Activated gamma-delta T cell treated with anti-CD3 and anti-CD28 coated beads, Interleukin-2, amount 50 U/mL, for 16 hours (primary cell): Measurements from ENCODE around the gene GSTA3.
A peak's percentile ranks its signal among the peaks of the same experiment; 100 is the strongest.
"Not testable (repeated sequence)": the region's sequence is repeated elsewhere in the genome, so short reads cannot be mapped to it uniquely, and the experiment has no call there.

ENCODE experiments used
- DNase-seq: peaks from one replicate; pipeline ENCODE4 v3.0.0-alpha.2; 2020; ENCODE audit warnings: low read depth

The GSTA3 gene

DNA sequence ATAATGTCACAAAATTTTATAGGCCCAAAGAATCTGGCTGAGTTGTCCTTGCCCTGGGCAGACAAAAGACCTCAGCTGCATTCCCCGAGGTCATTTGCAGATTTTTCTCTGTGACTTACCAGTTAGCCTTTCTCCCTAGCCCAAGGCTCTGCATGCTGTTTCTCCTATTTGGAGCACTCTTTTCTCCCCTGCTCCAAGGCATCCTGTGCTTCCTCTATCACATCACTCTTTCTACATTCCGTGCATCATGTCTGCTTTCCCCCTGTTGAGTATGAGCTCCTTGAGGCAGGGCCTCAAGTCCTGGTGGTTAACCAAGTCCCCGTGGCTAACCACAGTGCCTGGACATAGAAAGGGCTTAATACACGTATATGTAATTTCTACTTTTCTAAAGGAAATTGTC, 593 bp upstream of the GSTA3 start:
- no peak for DNase-seq

DNA sequence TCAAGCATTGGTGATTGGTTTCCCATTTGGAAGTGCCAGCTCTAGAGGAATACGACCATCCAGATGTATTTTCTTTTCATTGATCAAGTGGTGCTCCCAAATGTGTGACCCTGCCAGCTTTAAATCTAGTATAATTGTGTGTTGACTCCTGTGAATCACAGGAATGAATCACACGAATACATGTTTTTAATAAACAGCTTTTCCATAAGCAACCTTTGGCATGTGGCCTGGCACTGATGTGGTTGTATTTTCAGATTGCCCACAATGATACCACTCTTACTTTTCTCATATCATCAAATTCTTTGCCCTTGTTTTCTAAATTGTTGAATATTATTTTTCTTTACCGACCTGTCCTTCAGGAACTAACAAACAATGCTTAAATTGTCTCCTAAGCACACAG, 367 bp downstream of the GSTA3 start:
- DNase-seq: no peak

DNA sequence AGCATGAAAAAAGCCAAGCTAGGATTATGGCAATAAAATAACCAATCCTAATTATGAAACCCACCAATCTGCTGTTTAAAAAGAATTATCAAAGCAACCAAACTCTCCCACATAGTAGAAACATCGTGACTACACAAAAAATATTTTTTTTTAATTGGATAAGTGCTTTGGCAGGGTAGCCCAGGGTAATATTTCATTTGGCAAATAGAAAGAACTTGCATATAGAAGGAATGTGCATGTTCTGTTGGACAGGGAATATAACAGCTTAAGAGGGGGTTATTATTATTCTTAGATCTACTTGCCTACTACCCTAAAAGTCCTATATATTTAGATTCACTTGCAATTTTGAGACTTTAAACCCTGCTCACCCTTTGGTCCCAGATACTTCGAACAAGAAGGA, 972 bp downstream of the GSTA3 start:
- DNase-seq: no peak

DNA sequence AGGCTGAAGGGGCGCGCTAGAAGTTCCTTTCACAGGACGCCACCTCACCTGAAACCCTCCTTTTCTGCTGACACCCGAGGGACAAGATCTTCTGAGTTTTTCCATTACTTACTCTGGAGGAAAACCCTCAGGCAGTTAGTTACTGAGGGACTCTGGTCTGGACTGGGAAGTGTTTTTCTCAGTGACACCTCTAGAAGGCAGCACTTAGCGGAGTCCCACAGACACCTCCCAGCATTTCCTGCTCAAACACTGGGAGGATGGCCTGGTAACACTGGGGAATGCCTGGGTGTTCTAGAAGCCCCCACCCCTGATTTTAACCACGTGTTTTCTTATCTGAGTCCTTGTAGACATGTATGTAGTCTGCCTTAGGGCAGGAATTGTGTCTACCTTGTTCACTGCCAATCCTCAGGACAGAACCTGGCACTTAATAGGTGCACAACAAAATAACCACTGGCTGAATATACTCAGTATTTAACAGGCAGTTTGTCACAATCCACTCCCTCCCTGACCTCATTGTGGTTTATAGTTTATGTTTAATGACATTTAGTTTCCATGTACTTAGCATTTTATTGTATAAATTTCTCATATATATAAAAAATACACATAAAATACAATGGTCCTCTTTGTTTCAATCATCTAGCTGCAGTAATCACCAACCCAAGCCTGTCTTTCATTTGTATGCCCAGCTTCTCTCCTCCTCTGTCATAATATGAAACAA, 4.8 kb downstream of the GSTA3 start:
- no peak for DNase-seq

DNA sequence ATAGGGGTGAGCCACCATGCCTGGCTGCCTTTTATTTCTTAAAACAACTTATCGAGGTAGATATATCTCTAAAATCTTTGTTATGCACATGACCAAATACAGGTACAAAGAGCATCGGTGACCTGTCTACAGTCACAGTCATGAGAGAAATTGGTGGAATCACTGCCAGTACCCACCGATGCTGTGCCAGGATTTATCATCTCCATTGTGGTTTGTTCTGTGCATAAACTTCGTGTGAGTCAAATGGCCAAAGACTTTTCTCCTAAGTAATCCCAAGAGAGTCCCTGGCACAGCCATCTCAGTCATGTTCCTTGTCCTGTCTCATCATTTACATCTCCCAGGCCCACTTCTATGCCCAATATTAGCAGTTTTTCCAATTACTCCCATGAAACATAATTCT, 9.0 kb downstream of the GSTA3 start:
- no peak for DNase-seq

DNA sequence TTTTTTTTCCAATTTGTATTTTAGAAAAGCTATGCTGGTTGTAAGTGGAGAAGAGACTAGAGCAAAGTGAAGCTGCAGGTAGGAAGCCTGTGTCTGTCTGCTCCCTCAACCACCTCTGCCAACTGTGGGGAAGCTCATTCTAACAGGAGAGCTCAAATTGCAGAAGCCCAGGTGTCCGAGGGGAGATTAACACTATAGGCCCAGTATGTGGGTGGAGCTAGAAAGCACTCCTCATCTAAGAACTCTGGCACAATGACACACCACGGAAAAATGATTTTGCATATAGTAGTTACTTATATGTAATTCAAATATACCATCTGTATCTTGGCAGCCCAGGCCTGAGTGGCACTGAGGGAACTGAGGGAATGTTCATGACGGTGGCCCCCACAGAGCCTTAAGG, 13.7 kb downstream of the GSTA3 start:
- DNase-seq: not testable (repeated sequence)

DNA sequence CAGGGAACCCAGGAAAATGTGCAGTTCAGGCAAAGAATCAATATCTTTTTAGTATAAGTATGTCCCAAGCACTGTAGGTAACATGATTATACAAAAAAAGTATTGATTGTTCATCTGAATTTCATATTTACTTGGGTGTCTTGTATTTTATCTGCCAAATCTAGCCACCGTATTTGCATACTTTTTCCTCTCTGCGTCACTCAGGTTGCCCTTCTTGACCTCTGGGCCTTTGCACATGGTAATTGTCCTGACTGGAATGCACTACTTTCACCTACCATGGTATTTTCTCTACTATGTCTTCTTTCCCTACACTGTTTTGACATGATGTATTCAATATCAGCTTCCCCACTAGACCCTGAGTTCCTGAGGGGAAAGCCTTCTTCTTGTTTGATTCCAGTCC, 15.2 kb downstream of the GSTA3 start:
- no peak for DNase-seq

DNA sequence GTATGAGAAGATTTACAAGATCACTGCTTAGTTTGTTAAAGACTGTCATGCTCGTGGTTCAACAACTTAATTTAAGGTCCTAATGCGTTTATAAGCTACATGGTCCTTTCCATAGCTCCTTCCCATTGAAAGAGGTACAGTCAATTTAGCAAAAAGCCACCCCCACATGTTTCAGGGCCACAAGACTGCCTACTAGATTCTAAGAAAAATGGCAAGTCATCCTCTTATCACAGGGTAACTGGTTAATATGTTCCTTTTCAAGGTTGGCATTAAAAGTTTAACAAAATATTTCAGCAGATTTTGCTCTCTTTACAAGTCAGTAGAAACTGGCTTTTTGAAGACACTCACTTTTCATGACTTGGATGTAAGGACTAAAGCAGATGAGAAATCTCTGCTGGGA, 15.7 kb downstream of the GSTA3 start:
- DNase-seq: no peak

DNA sequence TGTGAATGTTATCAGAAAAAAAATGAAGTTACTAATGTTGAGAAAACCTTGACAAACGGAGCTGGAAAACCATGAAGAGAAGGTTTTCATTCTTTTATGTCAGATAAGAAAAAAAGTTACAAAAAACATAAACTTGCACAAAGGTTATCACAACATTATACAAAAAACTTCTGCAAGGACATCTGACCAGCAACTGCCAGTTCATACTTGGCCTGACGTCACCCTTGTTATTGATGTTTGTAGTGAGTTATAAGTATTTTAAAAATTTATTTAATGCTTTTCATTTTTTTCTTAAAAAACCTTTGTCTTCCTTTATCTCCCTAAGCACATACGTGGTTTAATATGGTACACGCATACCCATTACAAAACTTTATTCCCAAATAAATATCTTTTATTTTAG, 16.3 kb downstream of the GSTA3 start:
- no peak for DNase-seq

DNA sequence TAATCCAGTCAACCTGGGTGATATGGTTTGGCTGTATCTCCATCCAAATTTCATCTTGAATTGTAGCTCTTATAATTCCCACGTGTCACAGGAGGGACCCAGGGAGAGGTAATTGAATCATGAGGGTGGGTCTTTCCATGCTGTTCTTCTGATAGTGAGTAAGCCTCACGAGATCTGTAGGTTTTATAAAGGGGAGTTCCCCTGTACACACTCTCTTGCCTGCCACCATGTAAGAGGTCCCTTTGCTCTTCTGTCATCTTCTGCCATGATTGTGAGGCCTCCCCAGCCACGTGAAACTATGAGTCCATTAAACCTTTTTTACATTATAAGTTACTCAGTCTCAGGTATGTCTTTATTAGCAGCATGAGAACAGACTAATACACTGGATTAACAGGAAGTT, 19.5 kb downstream of the GSTA3 start:
- no peak for DNase-seq

DNA sequence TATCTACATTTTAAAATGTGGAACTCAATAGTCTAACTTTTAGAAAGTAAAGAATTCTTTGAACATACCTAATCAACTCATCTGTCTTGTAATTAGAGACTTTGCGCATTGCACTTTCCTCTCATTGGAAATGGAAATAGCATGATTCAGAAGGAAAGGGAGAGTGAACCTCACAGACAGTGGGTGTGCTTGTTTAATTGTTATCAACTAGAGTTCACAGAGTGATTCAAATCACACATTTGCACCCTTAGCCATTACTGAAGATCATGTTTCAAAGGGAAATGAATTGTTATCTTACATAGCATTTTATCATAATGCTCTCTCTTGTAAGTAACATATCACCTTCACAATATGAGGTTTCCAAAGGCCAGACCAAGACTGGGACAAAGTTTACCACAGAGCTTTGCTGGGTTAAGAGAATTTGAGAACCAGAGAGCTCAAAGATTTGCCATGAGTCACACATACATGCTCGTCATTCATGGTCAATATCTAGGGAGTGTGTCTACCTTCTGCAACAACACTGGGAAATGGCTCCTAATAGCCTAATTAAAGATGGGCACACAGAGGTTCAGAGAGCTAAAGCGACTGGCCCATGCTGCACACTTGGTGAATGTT, 21.5 kb downstream of the GSTA3 start:
- no peak for DNase-seq

DNA sequence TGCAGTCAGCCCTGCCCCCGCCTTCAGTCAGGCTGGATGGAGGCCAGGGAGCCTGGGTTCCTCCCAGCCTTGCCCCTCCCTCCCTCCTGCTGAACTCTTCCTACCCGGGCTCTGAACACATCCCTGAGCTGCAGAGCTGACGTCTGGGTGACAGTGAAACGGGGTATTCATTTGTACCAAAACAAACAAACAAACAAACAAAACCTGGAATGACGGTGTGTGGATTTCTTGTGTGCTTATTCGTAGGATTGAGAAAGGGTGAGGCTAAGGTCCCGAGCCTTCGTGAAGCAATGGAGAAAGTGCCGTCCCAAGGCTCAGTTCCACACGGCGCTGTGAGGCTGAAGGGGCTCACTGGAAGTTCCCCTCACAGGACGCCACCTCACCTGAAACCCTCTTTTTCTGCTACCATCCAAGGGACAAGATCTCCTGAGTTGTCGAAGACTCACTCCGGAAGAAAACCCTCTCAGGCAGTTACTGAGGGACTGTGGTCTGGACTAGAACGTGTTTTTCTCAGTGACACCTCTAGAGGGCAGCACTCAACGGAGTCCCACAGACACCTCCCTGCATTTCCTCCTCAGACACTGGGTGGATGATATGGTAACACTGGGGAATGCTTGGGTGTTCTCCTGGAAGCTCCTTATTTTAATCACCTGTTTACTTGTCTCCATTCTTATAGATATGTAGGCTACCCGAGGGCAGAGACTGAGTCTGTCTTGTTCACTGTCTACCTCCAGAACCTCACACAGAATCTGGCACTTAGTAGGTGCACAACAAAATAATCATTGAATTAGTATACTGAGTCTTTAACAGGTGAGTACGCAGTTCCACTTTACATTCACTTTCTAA, 27.3 kb downstream of the GSTA3 start:
- peak; percentile 56 for DNase-seq

DNA sequence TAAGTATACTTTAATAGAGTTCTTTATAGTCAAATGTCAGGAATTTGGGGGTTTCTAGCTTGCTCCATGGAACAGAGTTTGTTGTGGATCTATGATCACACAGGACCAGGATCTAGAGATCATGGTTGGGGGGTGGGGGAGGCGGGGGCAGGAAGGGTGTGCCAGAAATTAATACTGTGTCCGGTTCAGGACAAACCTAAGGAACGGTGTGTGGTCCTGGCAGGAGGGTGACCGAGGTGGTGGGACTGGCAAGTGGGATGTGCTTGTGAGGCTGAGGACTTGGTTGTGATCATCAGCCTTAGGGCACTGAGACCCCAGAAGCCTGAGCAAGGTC, 27.9 kb downstream of the GSTA3 start:
- DNase-seq: no peak

DNA sequence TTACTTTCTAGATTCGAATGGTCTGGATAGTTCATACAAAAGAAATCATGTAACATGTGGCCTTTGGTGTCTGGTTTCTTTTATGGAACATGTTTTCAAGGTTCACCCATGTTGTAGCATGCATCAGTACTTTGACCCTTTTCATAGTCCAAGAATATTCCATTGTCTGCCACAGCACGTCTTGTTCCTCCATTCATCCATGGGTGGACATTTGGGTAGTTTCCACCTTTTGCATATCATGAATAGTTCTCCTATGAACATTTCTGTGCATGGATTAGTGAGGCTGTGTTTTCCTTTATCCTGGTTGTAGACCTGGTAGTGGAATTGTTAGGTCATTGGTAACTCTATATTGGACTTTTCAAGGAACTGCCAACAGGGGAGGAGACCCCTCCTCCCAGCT, 31.7 kb downstream of the GSTA3 start:
- no peak for DNase-seq

DNA sequence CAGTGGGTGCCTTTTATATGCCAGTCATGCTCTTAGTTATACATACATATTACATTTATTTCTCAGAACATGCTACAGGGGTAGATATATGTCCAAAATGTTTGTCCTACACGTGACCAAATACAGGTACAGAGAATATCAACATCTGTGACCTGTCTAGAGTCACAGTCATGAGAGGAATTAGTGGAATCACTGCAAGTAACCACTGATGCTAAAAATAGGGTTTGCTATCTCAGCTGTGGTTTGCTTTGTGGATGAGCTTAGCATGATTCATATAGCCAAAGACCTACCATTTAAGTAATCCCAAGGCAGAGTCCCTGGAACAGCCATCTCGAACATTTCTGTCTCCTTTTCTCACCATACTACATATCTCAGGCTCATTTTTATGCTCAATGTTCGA, 32.3 kb downstream of the GSTA3 start:
- no peak for DNase-seq

DNA sequence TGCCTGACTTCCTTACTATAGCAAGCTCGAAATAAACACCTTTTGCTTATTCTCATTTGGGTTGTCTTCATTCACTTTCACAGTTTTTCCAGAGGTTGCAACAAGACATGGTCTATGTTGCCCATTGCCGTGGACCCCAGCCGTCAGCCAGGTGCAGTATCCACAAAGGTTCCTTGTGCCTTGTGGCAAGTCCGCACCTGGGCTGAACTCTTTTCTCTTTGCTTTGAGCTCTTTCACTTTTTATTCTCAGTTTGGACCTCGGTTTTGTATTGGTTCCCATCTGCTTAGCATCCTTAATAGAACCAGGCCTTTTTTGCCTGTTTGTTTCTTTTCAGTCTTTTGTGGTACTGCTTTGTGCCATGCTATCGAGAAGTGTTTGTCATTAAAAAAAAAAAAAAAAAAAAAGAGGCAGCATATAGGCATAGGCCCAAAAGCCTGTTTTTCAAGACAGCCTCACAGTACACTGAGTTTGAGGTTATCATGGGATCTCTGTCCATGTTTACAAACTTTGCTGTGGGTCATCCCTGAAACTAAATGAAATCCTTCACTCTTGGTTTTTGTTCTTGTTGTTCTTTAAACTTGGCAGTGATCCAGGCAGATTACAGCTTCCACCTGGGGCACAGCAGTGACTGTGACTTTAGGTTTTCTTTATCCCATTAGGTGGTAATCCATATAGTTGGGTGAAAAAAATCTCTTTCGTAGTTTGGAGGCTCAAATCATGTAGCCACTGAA, 33.3 kb downstream of the GSTA3 start:
- DNase-seq: no peak

DNA sequence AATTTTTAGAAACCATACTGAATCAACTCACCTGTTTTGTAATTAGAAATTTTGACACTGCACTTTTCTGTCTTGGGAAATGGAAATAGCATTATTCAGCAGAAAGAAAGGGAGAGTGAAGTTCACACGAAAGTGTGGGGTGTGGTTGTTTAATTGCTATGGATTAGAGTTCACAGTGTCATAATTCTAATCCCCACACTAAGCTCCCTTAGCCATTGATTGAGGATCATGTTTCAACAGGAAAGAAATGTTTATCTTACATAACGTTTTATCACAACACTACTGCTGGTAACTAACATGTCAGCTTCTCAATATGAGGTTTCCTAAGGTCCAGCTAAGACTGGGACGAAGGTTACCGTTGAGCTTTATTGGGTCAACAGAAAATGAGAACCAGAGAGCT, 37.5 kb downstream of the GSTA3 start:
- no peak for DNase-seq

DNA sequence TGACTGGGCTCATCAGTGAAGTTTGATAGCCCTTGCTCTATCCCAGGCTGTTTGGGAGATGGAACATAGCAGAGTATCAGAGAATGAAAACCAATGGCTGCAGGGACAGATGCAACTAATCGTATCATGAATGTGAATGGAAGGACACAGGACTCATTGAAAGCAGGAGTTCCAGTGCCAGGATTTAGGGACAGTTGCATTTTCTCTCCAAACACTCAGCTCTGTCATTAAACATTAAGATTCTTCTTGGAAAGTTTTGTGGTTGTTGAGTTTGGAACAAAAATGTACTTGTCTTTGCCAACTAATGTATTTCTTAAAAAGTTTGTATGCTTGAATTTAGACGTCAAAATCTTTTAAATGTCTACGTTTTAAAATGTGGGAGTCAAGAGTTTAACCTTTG, 37.9 kb downstream of the GSTA3 start:
- DNase-seq: no peak

DNA sequence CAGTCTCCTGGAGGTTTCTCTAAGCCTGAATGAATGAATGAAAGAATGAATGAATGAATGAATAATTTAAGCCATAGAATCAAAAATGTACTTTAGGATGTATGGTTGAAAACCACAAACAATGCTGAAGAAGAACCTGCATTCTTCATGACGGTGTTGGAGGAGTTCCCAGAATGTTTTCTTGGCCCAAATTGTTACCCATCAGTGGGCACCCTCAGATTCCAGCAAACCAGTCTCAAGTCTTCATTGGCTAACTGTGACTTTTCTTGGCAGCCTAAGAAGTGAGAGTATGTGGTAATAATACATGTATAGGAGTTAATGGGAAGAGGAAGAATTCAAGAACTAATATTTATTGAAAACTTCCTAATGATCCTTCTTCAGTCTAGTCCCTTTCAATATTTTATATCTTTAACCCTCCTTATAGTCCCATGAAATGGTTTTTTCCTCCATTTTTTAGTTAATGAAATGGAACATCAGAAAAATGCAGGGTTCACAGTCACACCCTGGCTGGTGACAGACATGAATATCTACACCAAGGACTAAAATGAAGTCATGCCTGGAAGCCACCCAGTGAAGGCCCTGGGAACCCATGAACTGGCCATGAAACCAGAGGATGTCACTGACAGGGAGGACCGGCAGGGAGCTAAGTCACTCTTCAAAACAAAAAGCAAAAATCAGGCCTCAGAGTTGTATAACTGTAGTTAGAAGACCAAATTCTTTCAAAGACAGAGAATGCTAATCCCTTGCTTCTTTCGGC, 39.0 kb downstream of the GSTA3 start:
- DNase-seq: not testable (repeated sequence)

DNA sequence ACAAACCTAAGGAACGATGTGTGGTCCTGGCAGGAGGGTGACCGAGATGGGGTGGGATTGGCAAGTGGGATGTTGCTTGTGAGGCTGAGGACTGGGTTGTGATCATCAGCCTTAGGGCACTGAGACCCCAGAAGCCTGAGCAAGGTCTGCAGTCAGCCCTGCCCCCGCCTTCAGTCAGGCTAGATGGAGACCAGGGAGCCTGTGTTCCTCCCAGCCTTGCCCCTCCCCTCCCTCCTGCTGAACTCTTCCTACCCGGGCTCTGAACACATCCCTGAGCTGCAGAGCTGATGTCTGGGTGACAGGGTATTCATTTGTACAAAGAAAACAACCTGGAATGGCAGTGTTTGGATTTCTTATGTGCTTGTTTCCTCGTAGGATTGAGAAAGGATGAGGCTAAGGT, 40.6 kb downstream of the GSTA3 start:
- DNase-seq: not testable (repeated sequence)

DNA sequence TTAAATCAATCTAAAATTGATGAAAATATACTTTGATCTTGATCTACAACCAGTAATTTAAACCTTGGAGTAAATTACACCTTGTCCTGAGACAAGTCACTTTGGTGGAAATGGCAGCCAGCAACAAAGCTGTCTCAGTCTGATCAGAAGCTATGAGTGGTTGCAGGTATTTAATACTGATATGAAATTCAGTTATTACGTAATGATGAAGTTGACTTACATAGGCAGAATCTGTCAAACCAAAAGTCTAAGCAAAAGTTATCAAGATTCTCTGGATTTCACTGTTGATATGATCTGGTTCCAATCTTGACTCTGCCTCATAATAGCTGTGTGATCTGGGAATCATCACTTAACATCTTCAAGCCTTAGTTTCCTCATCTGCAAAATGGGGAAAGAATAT, 41.3 kb downstream of the GSTA3 start:
- DNase-seq: no peak

DNA sequence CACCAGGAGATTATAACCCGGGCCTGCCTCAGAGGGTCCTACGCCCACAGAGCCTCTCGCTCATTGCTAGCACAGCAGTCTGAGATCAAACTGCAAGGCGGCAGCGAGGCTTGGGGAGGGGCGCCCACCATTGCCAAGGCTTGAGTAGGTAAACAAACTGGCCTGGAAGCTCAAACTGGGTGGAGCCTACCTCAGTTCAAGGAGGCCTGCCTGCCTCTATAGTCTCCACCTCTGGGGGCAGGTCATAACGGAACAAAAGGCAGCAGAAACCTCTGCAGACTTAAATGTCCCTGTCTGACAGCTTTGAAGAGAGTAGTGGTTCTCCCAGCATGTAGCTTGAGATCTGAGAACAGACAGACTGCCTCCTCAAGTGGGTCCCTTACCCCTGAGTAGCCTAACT, 48.3 kb downstream of the GSTA3 start:
- not testable (repeated sequence) for DNase-seq
